Stomach (tissue), 9 donors: ENCODE measurements around the gene PSMD8. TPM values are rescaled to one million over a fixed set of nuclear protein-coding genes. Genes with fewer than 3 reads are reported as not detected.

ENCODE experiments used
- DNase-seq, 2 donors: peaks; one replicate each; pipeline versions ENCODE4 v3.0.0 to v3.0.0-alpha.2; 2013 to 2019
- H3K27ac ChIP-seq, 5 donors: fragments of 200-600 bp in 4 of 5; sonication (generic) in 4 of 5; one replicate each; pipeline ENCODE4 v1.5.1; 2013 to 2019; ENCODE audit warnings: mild to moderate bottlenecking in 1 of 5, moderate library complexity in 1 of 5
- H3K27me3 ChIP-seq, 3 donors: fragments of 200-600 bp; sonication (generic); one replicate each; pipeline ENCODE4 v1.5.1; 2017 to 2019; ENCODE audit warnings: mixed run types in 1 of 3
- H3K36me3 ChIP-seq, 4 donors: fragments of 200-600 bp; sonication (generic); 1 replicate in 3 of 4; 2 replicates in 1 of 4; pipeline ENCODE4 v1.5.1; 2016 to 2019
- H3K4me1 ChIP-seq, 4 donors: fragments of 200-600 bp; sonication (generic); one replicate each; pipeline ENCODE4 v1.5.1; 2016 to 2019
- H3K4me3 ChIP-seq, 4 donors: fragments of 200-600 bp; sonication (generic) in 3 of 4; one replicate each; pipeline ENCODE4 v1.5.1; 2016 to 2019; ENCODE audit warnings: mild to moderate bottlenecking in 1 of 4
- H3K9me3 ChIP-seq, 4 donors: fragments of 200-600 bp; sonication (generic); one replicate each; pipeline ENCODE4 v1.5.1; 2016 to 2019
- CTCF ChIP-seq, 7 experiments: fragments of 450-650 bp in 4 of 7; fragments of 200-600 bp in 3 of 7; sonication (generic) in 3 of 7; IDR thresholded peaks; one replicate each; pipeline ENCODE4 v1.5.1; 2016 to 2019; ENCODE audit warnings: antibody characterized with exemption in 7 of 7, control low read depth in 2 of 7, mild to moderate bottlenecking in 1 of 7
- EP300 ChIP-seq: sonication (generic); formaldehyde crosslinking; IDR thresholded peaks from one replicate; pipeline ENCODE4 v1.6.1; 2017; ENCODE audit warnings: antibody characterized with exemption
- POLR2A ChIP-seq, 4 donors: fragments of 450-650 bp; IDR thresholded peaks; one replicate each; pipeline ENCODE4 v1.6.1; 2016; ENCODE audit warnings: antibody characterized with exemption in 4 of 4, control low read depth in 2 of 4, mild to moderate bottlenecking in 1 of 4, moderate library complexity in 1 of 4
- POLR2AphosphoS5 ChIP-seq, 3 donors: sonication (generic); formaldehyde crosslinking; IDR thresholded peaks; one replicate each; pipeline ENCODE4 v1.6.1; 2016; ENCODE audit warnings: antibody characterized with exemption in 3 of 3
- WGBS, 5 donors: extraction: QIAGEN DNeasy Blood & Tissue Kit in 3 of 5; methylation state at CpG; one replicate each; pipeline versions ENCODE4 v1.1.5 to v1.1.7; 2013 to 2018; 5-methylcytosine and 5-hydroxymethylcytosine counted together
- intact Hi-C: fragments of 100-400 bp; cut with DNase I; formaldehyde crosslinking; loops from one replicate; pipeline ENCODE4 v1.15.1; 2023; ENCODE audit warnings: low total_unique reads
- polyA plus RNA-seq, 3 donors: library from polyadenylated mRNA; stranded (reverse); fragments of 200-250 nt; gene quantifications; one replicate each; pipeline ENCODE4 v1.2.3, GENCODE V29; 2013
- total RNA-seq, 5 donors: library from RNA; depleted of rRNA; stranded (reverse); fragments of >200 nt; gene quantifications; one replicate each; pipeline versions ENCODE4 v1.1.0 to v1.2.3, GENCODE V29; 2014 to 2016
- donor health status: healthy with polysubstance abuse.
- donor health status: Bipolar disorder and iron deficiency.
- donor health status: healthy.

PSMD8 gene
- total and polyA plus RNA-seq, 8 donors, result 10.7 to 282 (median 108) TPM

- intact Hi-C loops, result no loop called here
- Histone ChIP-seq H3K4me3 (no peak overlapping the region), H3K27ac (no peak overlapping the region), H3K9me3 (no peaks in the 10 kb centered on the region), H3K27me3 (peaks cover 0 to 51% (median 12%) of the 10 kb centered on the region in 3 donors), H3K4me1 (no peaks in the 10 kb centered on the region), H3K36me3 (no peaks in the 10 kb centered on the region)
- WGBS, 5 donors, result 70 to 90% (median 81%) methylated on average over 7 to 8 of the region's 8 CpGs
- DNase-seq, result no peak
- no peak for TF ChIP-seq CTCF (IDR thresholded peaks at IDR 0.05)
- TF ChIP-seq POLR2AphosphoS5 (IDR thresholded peaks at IDR 0.05), result no peak
- TF ChIP-seq POLR2A (IDR thresholded peaks at IDR 0.05), result no peak
These were observed 21.8 kb upstream of the PSMD8 start for GRCh38 chr19:38352611-38353010.

GRCh38 chr19:38355728-38356725 is 18.3 kb upstream of the PSMD8 start:
- no peak for TF ChIP-seq CTCF (IDR thresholded peaks at IDR 0.05)
- no peak for TF ChIP-seq POLR2A (IDR thresholded peaks at IDR 0.05)
- no peak for TF ChIP-seq EP300
- TF ChIP-seq POLR2AphosphoS5 (IDR thresholded peaks at IDR 0.05), result no peak
- Histone ChIP-seq H3K4me1 (peaks cover 0 to 2% (median under 1%) of the 10 kb centered on the region in 4 donors), H3K27ac (no peak overlapping the region), H3K36me3 (no peaks in the 10 kb centered on the region), H3K27me3 (peaks cover 0 to 78% (median 24%) of the 10 kb centered on the region in 3 donors), H3K9me3 (no peaks in the 10 kb centered on the region), H3K4me3 (no peak overlapping the region)
- WGBS, 5 donors, result 70 to 77% (median 74%) methylated on average over 16 of the region's 16 CpGs
- intact Hi-C loops, result no loop called here
- no peak for DNase-seq

- Histone ChIP-seq H3K36me3 (no peaks in the 10 kb centered on the region), H3K4me3 (no peak overlapping the region), H3K4me1 (peaks cover 16 to 22% (median 21%) of the 10 kb centered on the region in 4 donors), H3K27me3 (peaks cover 0 to 88% (median 32%) of the 10 kb centered on the region in 3 donors), H3K9me3 (no peaks in the 10 kb centered on the region), H3K27ac (no peak overlapping the region)
- 33 to 45% (median 42%) methylated on average over 3 to 5 of the region's 5 CpGs for WGBS, 5 donors
- TF ChIP-seq POLR2AphosphoS5 (IDR thresholded peaks at IDR 0.05) (no peak), EP300 (no peak), POLR2A (IDR thresholded peaks at IDR 0.05) (no peak), CTCF (IDR thresholded peaks at IDR 0.05) (no peak)
- DNase-seq, result no peak
- intact Hi-C loops, result no loop called here
These were observed 16.3 kb upstream of the PSMD8 start for GRCh38 chr19:38358071-38358470.

GRCh38 chr19:38359242-38360021 is 14.9 kb upstream of the PSMD8 start:
- Histone ChIP-seq H3K27ac (no peak overlapping the region), H3K27me3 (peaks cover 0 to 87% (median 28%) of the 10 kb centered on the region in 3 donors), H3K4me3 (no peak overlapping the region), H3K36me3 (no peaks in the 10 kb centered on the region), H3K4me1 (peaks cover 16 to 23% (median 22%) of the 10 kb centered on the region in 4 donors), H3K9me3 (no peaks in the 10 kb centered on the region)
- DNase-seq, result no peak
- TF ChIP-seq EP300, result no peak
- no peak for TF ChIP-seq POLR2AphosphoS5 (IDR thresholded peaks at IDR 0.05)
- no peak for TF ChIP-seq POLR2A (IDR thresholded peaks at IDR 0.05)
- no peak for TF ChIP-seq CTCF (IDR thresholded peaks at IDR 0.05)
- intact Hi-C loops, result no loop called here
- WGBS, 5 donors, result 42 to 47% (median 44%) methylated on average over 16 to 18 of the region's 18 CpGs
